HepG2 (cell line): Measurements from ENCODE around the gene ODAM. TPM values are rescaled to one million over a fixed set of nuclear protein-coding genes. Genes with fewer than 3 reads are reported as not detected.

Experiments used
- DNMT1 ChIP-seq: sonication (generic); formaldehyde crosslinking; IDR thresholded peaks from 2 replicates; pipeline ENCODE4 v1.5.1; 2020; ENCODE audit warnings: mild to moderate bottlenecking, missing genetic modification reagents
- FOXK2 ChIP-seq: fragments of 450-650 bp; IDR thresholded peaks from 2 replicates; pipeline ENCODE4 v1.6.1; 2016
- HMG20A ChIP-seq: IDR thresholded peaks from 2 replicates; pipeline ENCODE4 v1.6.1; 2016; ENCODE audit warnings: borderline replicate concordance
- IKZF4 ChIP-seq: sonication (generic); formaldehyde crosslinking; IDR thresholded peaks from 2 replicates; pipeline ENCODE4 v1.5.1; 2020; ENCODE audit warnings: borderline replicate concordance, mild to moderate bottlenecking, low read depth, missing genetic modification reagents; ENCODE audit errors: not compliant biosample characterization
- KMT2A ChIP-seq: sonication (generic); formaldehyde crosslinking; IDR thresholded peaks from 2 replicates; pipeline ENCODE4 v1.4.0; 2020; ENCODE audit warnings: missing genetic modification reagents
- NCOA2 ChIP-seq: sonication (generic); formaldehyde crosslinking; IDR thresholded peaks from 2 replicates; pipeline ENCODE4 v1.8.0; 2022; ENCODE audit warnings: inconsistent platforms
- NR1H2 ChIP-seq: sonication (generic); formaldehyde crosslinking; IDR thresholded peaks from 2 replicates; pipeline ENCODE4 v1.8.1; 2022; ENCODE audit warnings: low read depth, missing genetic modification reagents, borderline replicate concordance
- SIN3A ChIP-seq: IDR thresholded peaks from 2 replicates; pipeline ENCODE4 v1.6.1; 2011; ENCODE audit warnings: low read depth, mild to moderate bottlenecking, control low read depth, low read length, borderline replicate concordance
- TGIF2 ChIP-seq: IDR thresholded peaks from 2 replicates; pipeline ENCODE4 v1.6.1; 2016; ENCODE audit warnings: control low read depth, missing compliant biosample characterization
- ZFP37 ChIP-seq: sonication (generic); formaldehyde crosslinking; IDR thresholded peaks from 2 replicates; pipeline ENCODE4 v1.4.0; 2020; ENCODE audit warnings: missing genetic modification reagents, borderline replicate concordance
- ZMYM2 ChIP-seq: sonication (generic); formaldehyde crosslinking; IDR thresholded peaks from 2 replicates; pipeline ENCODE4 v1.8.0; 2022; ENCODE audit warnings: mild to moderate bottlenecking, missing genetic modification reagents
- ZNF292 ChIP-seq: sonication (generic); formaldehyde crosslinking; IDR thresholded peaks from 2 replicates; pipeline ENCODE4 v1.8.1; 2022; ENCODE audit warnings: mild to moderate bottlenecking, low read depth, missing genetic modification reagents, borderline replicate concordance
- ZNF777 ChIP-seq: sonication (generic); formaldehyde crosslinking; IDR thresholded peaks from 2 replicates; pipeline ENCODE4 v1.4.0; 2020; ENCODE audit warnings: missing genetic modification reagents
- ZNF850 ChIP-seq: sonication (generic); formaldehyde crosslinking; conservative IDR thresholded peaks from 2 replicates; pipeline ENCODE4 v1.9.0; 2021; ENCODE audit warnings: mild to moderate bottlenecking, missing genetic modification reagents
- ZSCAN20 ChIP-seq: sonication (generic); formaldehyde crosslinking; IDR thresholded peaks from 2 replicates; pipeline ENCODE4 v1.4.0; 2020; ENCODE audit warnings: missing genetic modification reagents, mild to moderate bottlenecking, borderline replicate concordance
- polyA plus RNA-seq, 8 experiments: library from polyadenylated mRNA; depleted of rRNA in 3 of 8; stranded (reverse) in 7 of 8; unstranded in 1 of 8; fragments of >200 nt; fragmentation: Illumina TruSeq in 4 of 8; extraction: Trizol in 4 of 8; gene quantifications; 2 replicates each; pipeline versions ENCODE4 v1.2.1 to v1.2.3, GENCODE V29; 2011 to 2016; ENCODE audit warnings: low read depth in 4 of 8, missing spikeins in 1 of 8, mixed read lengths in 1 of 8; ENCODE audit not compliant: insufficient read depth in 1 of 8
- total RNA-seq, 5 experiments: library from RNA; depleted of rRNA; stranded (reverse); fragments of >200 nt; fragmentation: Illumina TruSeq; extraction: Trizol; gene quantifications; 2 replicates each; pipeline ENCODE4 v1.2.3, GENCODE V29; 2016; ENCODE audit warnings: low read depth in 1 of 5
- TF ChIP-seq, protein P1 (sequence below): IDR thresholded peaks from 2 replicates; pipeline ENCODE4 v1.6.1; 2016; ENCODE audit warnings: mild to moderate bottlenecking
- TF ChIP-seq, protein P2 (sequence below): sonication (generic); formaldehyde crosslinking; IDR thresholded peaks from 2 replicates; pipeline ENCODE4 v1.4.0; 2020; ENCODE audit warnings: missing genetic modification reagents
- TF ChIP-seq, protein P3 (sequence below): sonication (generic); formaldehyde crosslinking; IDR thresholded peaks from 2 replicates; pipeline ENCODE4 v1.4.0; 2020; ENCODE audit warnings: missing genetic modification reagents, borderline replicate concordance
- TF ChIP-seq, protein P4 (sequence below): IDR thresholded peaks from 2 replicates; pipeline ENCODE4 v1.6.1; 2016; ENCODE audit warnings: missing compliant biosample characterization, missing genetic modification reagents, borderline replicate concordance
- TF ChIP-seq, protein P5 (sequence below): sonication (generic); formaldehyde crosslinking; IDR thresholded peaks from 2 replicates; pipeline ENCODE4 v1.4.0; 2020; ENCODE audit warnings: mild to moderate bottlenecking, missing genetic modification reagents
- TF ChIP-seq, protein P6 (sequence below): sonication (generic); formaldehyde crosslinking; IDR thresholded peaks from 2 replicates; pipeline ENCODE4 v1.4.0; 2020; ENCODE audit warnings: low read depth, missing genetic modification reagents

The ODAM gene
- total and polyA plus RNA-seq, 2 of the 13 experiments (the other 11 are each of a cell fraction or from before 2014, with no cell fraction given), result 94.6 to 115 TPM

DNA sequence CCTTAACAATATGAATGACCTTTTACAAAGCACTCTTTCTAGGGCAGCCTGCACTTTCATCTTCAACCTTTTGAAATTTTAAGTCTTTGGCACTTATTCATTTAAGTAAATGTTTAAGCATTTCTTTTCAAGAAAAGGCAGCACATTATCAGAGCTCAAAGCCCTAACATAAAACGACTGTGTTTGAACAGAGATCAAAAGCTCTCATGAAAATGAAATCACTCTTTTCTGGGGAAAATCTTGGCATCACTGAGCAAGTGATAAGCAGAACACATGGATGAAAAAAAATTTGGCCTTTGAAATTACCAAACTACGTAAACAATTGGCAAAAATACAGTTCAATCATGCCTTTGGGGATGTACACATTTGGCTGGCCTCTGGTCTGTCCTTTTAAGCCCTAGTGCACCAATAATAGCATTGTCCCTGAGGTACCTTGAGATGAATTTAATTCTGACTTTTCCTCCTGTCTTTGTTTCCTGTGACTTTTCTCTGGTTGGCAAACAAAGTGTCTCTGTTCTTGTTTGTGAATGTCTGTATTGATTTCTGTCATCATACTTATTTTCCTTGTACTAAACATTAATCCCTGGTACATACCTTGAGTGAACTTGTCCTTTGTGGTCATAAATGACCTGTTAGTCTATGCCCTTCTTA lies 12.9 kb upstream of the ODAM start (continued):
- TF ChIP-seq FOXK2, result peak; percentile 71
- TF ChIP-seq, protein P1, sequence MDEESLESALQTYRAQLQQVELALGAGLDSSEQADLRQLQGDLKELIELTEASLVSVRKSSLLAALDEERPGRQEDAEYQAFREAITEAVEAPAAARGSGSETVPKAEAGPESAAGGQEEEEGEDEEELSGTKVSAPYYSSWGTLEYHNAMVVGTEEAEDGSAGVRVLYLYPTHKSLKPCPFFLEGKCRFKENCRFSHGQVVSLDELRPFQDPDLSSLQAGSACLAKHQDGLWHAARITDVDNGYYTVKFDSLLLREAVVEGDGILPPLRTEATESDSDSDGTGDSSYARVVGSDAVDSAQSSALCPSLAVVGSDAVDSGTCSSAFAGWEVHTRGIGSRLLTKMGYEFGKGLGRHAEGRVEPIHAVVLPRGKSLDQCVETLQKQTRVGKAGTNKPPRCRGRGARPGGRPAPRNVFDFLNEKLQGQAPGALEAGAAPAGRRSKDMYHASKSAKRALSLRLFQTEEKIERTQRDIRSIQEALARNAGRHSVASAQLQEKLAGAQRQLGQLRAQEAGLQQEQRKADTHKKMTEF (CRISPR knock-in tag), result peak; percentile 88
- no peak for TF ChIP-seq IKZF4
- TF ChIP-seq SIN3A, result no peak
- no peak for TF ChIP-seq ZSCAN20 (CRISPR knock-in tag)
- TF ChIP-seq TGIF2 (CRISPR knock-in tag), result no peak
- no peak for TF ChIP-seq ZFP37 (CRISPR knock-in tag)
- TF ChIP-seq, protein P2, sequence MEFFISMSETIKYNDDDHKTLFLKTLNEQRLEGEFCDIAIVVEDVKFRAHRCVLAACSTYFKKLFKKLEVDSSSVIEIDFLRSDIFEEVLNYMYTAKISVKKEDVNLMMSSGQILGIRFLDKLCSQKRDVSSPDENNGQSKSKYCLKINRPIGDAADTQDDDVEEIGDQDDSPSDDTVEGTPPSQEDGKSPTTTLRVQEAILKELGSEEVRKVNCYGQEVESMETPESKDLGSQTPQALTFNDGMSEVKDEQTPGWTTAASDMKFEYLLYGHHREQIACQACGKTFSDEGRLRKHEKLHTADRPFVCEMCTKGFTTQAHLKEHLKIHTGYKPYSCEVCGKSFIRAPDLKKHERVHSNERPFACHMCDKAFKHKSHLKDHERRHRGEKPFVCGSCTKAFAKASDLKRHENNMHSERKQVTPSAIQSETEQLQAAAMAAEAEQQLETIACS (CRISPR knock-in tag), result no peak
- TF ChIP-seq ZMYM2, result 0 out of 2 replicates have a peak, but pooled peaks have one; percentile 18
- TF ChIP-seq, protein P3, sequence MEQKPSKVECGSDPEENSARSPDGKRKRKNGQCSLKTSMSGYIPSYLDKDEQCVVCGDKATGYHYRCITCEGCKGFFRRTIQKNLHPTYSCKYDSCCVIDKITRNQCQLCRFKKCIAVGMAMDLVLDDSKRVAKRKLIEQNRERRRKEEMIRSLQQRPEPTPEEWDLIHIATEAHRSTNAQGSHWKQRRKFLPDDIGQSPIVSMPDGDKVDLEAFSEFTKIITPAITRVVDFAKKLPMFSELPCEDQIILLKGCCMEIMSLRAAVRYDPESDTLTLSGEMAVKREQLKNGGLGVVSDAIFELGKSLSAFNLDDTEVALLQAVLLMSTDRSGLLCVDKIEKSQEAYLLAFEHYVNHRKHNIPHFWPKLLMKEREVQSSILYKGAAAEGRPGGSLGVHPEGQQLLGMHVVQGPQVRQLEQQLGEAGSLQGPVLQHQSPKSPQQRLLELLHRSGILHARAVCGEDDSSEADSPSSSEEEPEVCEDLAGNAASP (CRISPR knock-in tag), result peak; percentile 95
- TF ChIP-seq NCOA2 (CRISPR knock-in tag), result peak; percentile 99
- TF ChIP-seq, protein P4, sequence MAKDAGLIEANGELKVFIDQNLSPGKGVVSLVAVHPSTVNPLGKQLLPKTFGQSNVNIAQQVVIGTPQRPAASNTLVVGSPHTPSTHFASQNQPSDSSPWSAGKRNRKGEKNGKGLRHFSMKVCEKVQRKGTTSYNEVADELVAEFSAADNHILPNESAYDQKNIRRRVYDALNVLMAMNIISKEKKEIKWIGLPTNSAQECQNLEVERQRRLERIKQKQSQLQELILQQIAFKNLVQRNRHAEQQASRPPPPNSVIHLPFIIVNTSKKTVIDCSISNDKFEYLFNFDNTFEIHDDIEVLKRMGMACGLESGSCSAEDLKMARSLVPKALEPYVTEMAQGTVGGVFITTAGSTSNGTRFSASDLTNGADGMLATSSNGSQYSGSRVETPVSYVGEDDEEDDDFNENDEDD (CRISPR knock-in tag), result no peak
- no peak for TF ChIP-seq DNMT1 (CRISPR knock-in tag)
- TF ChIP-seq ZNF850 (CRISPR knock-in tag), result no peak
- TF ChIP-seq KMT2A, result no peak
- no peak for TF ChIP-seq ZNF292
- TF ChIP-seq, protein P5, sequence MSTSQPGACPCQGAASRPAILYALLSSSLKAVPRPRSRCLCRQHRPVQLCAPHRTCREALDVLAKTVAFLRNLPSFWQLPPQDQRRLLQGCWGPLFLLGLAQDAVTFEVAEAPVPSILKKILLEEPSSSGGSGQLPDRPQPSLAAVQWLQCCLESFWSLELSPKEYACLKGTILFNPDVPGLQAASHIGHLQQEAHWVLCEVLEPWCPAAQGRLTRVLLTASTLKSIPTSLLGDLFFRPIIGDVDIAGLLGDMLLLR (CRISPR knock-in tag), result no peak
- no peak for TF ChIP-seq NR1H2 (CRISPR knock-in tag)
- TF ChIP-seq ZNF777 (CRISPR knock-in tag), result no peak
- peak; percentile 93 for TF ChIP-seq HMG20A (CRISPR knock-in tag)
- TF ChIP-seq, protein P6, sequence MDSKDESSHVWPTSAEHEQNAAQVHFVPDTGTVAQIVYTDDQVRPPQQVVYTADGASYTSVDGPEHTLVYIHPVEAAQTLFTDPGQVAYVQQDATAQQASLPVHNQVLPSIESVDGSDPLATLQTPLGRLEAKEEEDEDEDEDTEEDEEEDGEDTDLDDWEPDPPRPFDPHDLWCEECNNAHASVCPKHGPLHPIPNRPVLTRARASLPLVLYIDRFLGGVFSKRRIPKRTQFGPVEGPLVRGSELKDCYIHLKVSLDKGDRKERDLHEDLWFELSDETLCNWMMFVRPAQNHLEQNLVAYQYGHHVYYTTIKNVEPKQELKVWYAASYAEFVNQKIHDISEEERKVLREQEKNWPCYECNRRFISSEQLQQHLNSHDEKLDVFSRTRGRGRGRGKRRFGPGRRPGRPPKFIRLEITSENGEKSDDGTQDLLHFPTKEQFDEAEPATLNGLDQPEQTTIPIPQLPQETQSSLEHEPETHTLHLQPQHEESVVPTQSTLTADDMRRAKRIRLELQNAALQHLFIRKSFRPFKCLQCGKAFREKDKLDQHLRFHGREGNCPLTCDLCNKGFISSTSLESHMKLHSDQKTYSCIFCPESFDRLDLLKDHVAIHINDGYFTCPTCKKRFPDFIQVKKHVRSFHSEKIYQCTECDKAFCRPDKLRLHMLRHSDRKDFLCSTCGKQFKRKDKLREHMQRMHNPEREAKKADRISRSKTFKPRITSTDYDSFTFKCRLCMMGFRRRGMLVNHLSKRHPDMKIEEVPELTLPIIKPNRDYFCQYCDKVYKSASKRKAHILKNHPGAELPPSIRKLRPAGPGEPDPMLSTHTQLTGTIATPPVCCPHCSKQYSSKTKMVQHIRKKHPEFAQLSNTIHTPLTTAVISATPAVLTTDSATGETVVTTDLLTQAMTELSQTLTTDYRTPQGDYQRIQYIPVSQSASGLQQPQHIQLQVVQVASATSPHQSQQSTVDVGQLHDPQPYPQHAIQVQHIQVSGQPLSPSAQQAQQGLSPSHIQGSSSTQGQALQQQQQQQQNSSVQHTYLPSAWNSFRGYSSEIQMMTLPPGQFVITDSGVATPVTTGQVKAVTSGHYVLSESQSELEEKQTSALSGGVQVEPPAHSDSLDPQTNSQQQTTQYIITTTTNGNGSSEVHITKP (CRISPR knock-in tag), result no peak
